ENCODE measurements around the gene ADAMTS9.

Gene ADAMTS9, protein sequence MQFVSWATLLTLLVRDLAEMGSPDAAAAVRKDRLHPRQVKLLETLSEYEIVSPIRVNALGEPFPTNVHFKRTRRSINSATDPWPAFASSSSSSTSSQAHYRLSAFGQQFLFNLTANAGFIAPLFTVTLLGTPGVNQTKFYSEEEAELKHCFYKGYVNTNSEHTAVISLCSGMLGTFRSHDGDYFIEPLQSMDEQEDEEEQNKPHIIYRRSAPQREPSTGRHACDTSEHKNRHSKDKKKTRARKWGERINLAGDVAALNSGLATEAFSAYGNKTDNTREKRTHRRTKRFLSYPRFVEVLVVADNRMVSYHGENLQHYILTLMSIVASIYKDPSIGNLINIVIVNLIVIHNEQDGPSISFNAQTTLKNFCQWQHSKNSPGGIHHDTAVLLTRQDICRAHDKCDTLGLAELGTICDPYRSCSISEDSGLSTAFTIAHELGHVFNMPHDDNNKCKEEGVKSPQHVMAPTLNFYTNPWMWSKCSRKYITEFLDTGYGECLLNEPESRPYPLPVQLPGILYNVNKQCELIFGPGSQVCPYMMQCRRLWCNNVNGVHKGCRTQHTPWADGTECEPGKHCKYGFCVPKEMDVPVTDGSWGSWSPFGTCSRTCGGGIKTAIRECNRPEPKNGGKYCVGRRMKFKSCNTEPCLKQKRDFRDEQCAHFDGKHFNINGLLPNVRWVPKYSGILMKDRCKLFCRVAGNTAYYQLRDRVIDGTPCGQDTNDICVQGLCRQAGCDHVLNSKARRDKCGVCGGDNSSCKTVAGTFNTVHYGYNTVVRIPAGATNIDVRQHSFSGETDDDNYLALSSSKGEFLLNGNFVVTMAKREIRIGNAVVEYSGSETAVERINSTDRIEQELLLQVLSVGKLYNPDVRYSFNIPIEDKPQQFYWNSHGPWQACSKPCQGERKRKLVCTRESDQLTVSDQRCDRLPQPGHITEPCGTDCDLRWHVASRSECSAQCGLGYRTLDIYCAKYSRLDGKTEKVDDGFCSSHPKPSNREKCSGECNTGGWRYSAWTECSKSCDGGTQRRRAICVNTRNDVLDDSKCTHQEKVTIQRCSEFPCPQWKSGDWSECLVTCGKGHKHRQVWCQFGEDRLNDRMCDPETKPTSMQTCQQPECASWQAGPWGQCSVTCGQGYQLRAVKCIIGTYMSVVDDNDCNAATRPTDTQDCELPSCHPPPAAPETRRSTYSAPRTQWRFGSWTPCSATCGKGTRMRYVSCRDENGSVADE (N-terminal part only)

DNA sequence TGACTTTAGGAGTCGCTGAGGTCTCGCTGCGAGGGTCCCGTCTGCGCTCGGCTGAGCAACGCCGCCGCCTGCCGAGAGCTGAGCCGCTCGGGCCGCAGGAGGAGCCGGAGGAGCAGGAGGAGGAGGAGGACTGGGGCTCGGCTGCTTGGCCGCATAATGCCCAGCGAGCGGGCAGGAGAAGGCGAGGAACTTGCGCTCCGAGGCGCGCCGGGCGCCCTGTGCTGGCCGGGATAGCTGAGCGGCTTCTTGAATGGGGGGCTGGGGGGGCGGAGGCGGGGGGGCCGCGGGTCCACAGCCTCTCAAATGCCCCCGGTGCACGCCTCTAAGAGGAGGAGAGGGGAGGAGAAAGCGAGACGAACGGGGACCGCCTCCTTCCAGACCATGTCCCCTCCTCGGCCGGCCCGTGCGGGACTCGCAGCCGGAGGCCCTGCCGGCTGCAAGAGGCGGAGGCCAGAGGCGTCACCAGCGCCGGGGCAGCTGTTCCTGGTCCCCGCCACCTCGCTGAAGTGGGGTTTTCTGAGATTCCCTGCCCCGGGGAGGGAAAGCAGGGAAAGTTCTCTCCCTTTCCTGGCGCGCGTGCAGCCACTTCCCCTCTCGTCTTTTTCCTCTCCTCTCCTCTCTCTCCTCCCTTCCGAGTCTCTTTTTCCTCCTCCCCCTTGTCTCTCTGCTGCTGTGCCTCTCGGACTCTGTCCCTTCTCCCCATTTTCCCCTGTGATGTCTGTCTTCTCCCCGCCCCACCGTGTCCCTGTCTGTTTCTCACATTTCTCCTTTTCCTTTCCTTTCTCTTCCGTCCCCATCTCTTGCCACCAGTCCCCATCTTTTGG lies at the start of gene ADAMTS9:
Gene ADAMTS9, minus strand, starts transcription at position 220 of the 824 bp plus-strand sequence. CDS start 343 bp downstream, outside the sequence.
- H3K4me3 ChIP-seq (ENCODE audit: low read length), result peak within 1 kb of the TSS; percentile 83
- H3K9me3 ChIP-seq (ENCODE audit: control insufficient read depth, low read depth, low read length), result no peaks in the 10 kb centered on the region
- peaks cover 84% of the 10 kb centered on the region for H3K27me3 ChIP-seq (ENCODE audit: control insufficient read depth, insufficient read depth, low read length)
- no peaks in the 10 kb centered on the region for H3K36me3 ChIP-seq (ENCODE audit: control insufficient read depth, low read depth, low read length)
- no peak within 1 kb of the TSS for H3K9ac ChIP-seq (ENCODE audit: low read length)
- H3K4me1 ChIP-seq (ENCODE audit: control insufficient read depth, low read depth, low read length), result peaks cover 28% of the 10 kb centered on the region
- no peak within 1 kb of the TSS for H3K27ac ChIP-seq (ENCODE audit: low read length)

GRCh38 chr3:64732576-64732975 lies 44.8 kb upstream of the ADAMTS9 start:
- no peaks in the 10 kb centered on the region for H3K4me1 ChIP-seq (ENCODE audit: control insufficient read depth, low read depth, low read length)
- no peaks in the 10 kb centered on the region for H3K27me3 ChIP-seq (ENCODE audit: control insufficient read depth, insufficient read depth, low read length)
- no peak overlapping the region for H3K9ac ChIP-seq (ENCODE audit: low read length)
- H3K9me3 ChIP-seq (ENCODE audit: control insufficient read depth, low read depth, low read length), result no peaks in the 10 kb centered on the region
- no peak overlapping the region for H3K27ac ChIP-seq (ENCODE audit: low read length)
- no peaks in the 10 kb centered on the region for H3K36me3 ChIP-seq (ENCODE audit: control insufficient read depth, low read depth, low read length)
- no peak overlapping the region for H3K4me3 ChIP-seq (ENCODE audit: low read length)

DNA sequence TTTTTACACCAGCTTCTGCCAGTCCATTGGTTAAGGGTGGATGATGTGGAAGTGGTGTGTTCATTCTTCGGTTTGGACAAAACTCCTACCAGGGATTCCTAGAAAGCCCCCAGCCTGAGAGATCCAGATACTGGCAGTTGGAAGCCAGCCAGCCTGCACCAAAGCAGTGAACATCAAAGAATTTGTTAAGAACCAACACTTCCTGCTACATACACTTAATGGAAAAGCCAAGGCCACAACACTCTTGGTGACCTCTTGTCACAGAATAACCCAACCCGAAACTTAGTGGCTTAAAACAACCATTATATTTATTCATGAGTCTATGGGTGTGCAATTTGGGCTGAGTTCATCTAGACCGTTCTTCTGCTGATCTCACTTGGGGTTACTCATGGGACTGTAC lies 42.9 kb upstream of the ADAMTS9 start:
- H3K36me3 ChIP-seq (ENCODE audit: control insufficient read depth, low read depth, low read length), result no peaks in the 10 kb centered on the region
- H3K9ac ChIP-seq (ENCODE audit: low read length), result no peak overlapping the region
- no peaks in the 10 kb centered on the region for H3K9me3 ChIP-seq (ENCODE audit: control insufficient read depth, low read depth, low read length)
- no peak overlapping the region for H3K27ac ChIP-seq (ENCODE audit: low read length)
- no peak overlapping the region for H3K4me3 ChIP-seq (ENCODE audit: low read length)
- H3K4me1 ChIP-seq (ENCODE audit: control insufficient read depth, low read depth, low read length), result peaks cover 7% of the 10 kb centered on the region
- no peaks in the 10 kb centered on the region for H3K27me3 ChIP-seq (ENCODE audit: control insufficient read depth, insufficient read depth, low read length)

DNA sequence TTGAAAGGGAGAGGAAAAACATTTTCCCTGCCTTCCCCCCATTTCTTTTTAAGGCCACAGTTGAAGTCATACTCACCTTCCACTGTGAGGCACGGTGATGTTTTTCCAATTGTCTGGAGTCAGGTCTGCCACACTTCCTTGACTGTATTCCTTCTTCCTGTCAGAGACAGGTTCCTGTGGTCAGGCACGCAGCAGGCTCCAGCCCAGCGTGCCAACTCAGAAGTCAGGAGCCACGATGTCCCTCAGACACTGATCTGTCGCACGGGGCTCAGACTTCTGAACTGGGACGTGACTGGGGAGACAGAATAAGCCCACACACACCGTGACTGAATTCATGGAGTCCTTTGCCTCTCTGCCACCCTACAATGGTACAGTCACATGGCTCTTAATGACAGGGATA lies 41.2 kb upstream of the ADAMTS9 start:
- H3K9ac ChIP-seq (ENCODE audit: low read length), result no peak overlapping the region

GRCh38 chr3:64728428-64728827 lies 40.6 kb upstream of the ADAMTS9 start:
- Histone ChIP-seq H3K27ac (ENCODE audit: low read length) (no peak overlapping the region), H3K4me1 (ENCODE audit: control insufficient read depth, low read depth, low read length) (peaks cover 9% of the 10 kb centered on the region), H3K36me3 (ENCODE audit: control insufficient read depth, low read depth, low read length) (no peaks in the 10 kb centered on the region), H3K9ac (ENCODE audit: low read length) (no peak overlapping the region), H3K27me3 (ENCODE audit: control insufficient read depth, insufficient read depth, low read length) (no peaks in the 10 kb centered on the region), H3K4me3 (ENCODE audit: low read length) (no peak overlapping the region), H3K9me3 (ENCODE audit: control insufficient read depth, low read depth, low read length) (no peaks in the 10 kb centered on the region)

More for the DNA sequence above, 41.2 kb upstream of the ADAMTS9 start:
- H3K27ac ChIP-seq (ENCODE audit: low read length), result no peak overlapping the region
- H3K9me3 ChIP-seq (ENCODE audit: control insufficient read depth, low read depth, low read length), result no peaks in the 10 kb centered on the region
- no peaks in the 10 kb centered on the region for H3K27me3 ChIP-seq (ENCODE audit: control insufficient read depth, insufficient read depth, low read length)
- no peaks in the 10 kb centered on the region for H3K36me3 ChIP-seq (ENCODE audit: control insufficient read depth, low read depth, low read length)
- no peak overlapping the region for H3K4me3 ChIP-seq (ENCODE audit: low read length)
- peaks cover 9% of the 10 kb centered on the region for H3K4me1 ChIP-seq (ENCODE audit: control insufficient read depth, low read depth, low read length)

DNA sequence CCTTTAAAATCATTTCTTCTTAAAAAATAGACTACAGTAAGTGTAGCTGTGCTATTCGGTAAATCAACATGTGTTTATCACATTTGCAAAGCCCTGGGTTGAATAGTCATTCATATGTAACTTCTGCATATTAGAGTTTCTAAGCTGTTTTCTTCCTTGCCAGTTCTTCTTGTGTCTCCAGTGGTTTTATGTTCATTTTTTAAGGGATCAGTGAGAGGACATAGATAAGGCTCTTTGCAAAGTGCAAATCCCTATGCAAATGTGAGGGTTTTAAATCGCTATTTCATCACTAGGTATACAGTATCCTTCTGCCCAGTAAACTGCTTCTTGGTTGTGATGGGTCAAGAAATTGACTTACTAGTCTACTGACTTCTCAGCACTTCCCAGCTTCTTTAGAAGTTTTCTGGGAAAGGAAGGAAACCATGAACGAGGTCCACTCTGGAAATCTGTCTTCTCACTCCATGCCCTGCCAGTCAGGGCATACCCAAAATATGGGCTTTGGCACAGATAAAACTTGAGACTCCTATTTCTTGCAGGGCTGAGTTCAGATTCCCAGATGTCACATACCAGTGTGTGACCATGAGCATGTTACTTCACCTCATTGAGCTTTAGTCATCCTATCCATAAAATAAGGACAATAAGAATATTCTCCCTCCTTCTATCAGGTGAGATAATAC lies 38.8 kb upstream of the ADAMTS9 start:
- no peak overlapping the region for H3K9ac ChIP-seq (ENCODE audit: low read length)
- no peak overlapping the region for H3K27ac ChIP-seq (ENCODE audit: low read length)
- H3K4me1 ChIP-seq (ENCODE audit: control insufficient read depth, low read depth, low read length), result peaks cover 9% of the 10 kb centered on the region
- H3K36me3 ChIP-seq (ENCODE audit: control insufficient read depth, low read depth, low read length), result no peaks in the 10 kb centered on the region
- H3K27me3 ChIP-seq (ENCODE audit: control insufficient read depth, insufficient read depth, low read length), result no peaks in the 10 kb centered on the region
- no peaks in the 10 kb centered on the region for H3K9me3 ChIP-seq (ENCODE audit: control insufficient read depth, low read depth, low read length)
- no peak overlapping the region for H3K4me3 ChIP-seq (ENCODE audit: low read length)

- Histone ChIP-seq H3K27ac (ENCODE audit: low read length) (no peak overlapping the region), H3K9me3 (ENCODE audit: control insufficient read depth, low read depth, low read length) (no peaks in the 10 kb centered on the region), H3K4me1 (ENCODE audit: control insufficient read depth, low read depth, low read length) (no peaks in the 10 kb centered on the region), H3K4me3 (ENCODE audit: low read length) (no peak overlapping the region), H3K36me3 (ENCODE audit: control insufficient read depth, low read depth, low read length) (no peaks in the 10 kb centered on the region), H3K9ac (ENCODE audit: low read length) (no peak overlapping the region), H3K27me3 (ENCODE audit: control insufficient read depth, insufficient read depth, low read length) (no peaks in the 10 kb centered on the region)
Measured at GRCh38 chr3:64718976-64719375, 31.2 kb upstream of the ADAMTS9 start.

DNA sequence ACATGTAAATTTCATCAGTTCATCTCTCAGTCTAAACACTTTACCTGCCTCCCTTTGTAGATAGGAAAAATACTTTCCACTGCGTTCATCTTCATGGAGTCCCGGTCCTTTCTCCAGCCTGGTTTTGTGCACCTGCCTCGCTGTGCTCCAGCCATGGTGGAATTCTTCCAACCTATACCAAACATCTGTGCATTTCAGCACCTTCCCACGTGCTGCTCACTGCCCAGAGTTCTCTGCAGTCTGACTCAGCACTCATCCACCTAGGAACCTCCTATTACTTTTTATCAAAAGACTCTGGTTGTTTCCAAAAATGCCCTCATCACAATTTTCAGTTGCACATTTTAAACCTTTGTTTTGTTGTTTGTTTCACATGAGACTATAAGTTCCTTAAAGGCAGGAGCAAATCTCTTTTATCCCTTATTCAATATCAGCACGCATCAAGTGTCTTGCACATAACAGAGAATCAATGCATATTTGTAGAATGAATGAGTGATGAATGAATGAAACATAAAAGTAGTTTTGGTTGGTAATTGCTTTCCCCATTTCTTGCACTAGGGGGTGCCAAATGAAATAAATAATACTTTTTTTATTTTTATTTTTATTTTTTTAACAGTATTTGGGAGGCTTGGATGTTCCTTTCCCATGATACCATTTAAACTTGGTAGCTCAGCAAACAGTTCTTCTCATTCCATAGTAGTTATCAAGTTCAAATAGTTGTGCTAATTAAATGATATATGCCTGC lies 30.2 kb upstream of the ADAMTS9 start:
- no peak overlapping the region for H3K27ac ChIP-seq (ENCODE audit: low read length)
- H3K9me3 ChIP-seq (ENCODE audit: control insufficient read depth, low read depth, low read length), result no peaks in the 10 kb centered on the region
- H3K4me1 ChIP-seq (ENCODE audit: control insufficient read depth, low read depth, low read length), result no peaks in the 10 kb centered on the region
- no peak overlapping the region for H3K4me3 ChIP-seq (ENCODE audit: low read length)
- H3K27me3 ChIP-seq (ENCODE audit: control insufficient read depth, insufficient read depth, low read length), result no peaks in the 10 kb centered on the region
- H3K36me3 ChIP-seq (ENCODE audit: control insufficient read depth, low read depth, low read length), result no peaks in the 10 kb centered on the region
- H3K9ac ChIP-seq (ENCODE audit: low read length), result no peak overlapping the region

DNA sequence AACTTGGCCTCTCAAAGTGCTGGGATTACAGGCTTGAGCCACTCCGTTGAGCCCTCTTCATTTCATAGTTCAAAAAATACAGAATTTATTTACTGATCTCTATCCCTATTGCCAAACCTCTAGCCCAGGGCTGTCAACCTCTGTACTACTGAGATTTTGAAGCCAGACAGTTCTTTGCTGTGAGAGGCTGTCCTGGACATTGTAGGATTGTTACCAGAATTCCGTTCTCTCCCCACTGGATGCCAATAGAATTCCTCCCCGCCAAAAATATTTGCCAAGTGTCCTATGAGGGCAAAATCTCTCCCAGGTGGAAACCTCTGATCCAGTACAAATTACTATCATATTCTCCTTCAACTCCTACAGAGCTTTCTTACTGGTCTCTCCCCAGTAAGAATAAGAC lies 29.6 kb upstream of the ADAMTS9 start:
- no peak overlapping the region for H3K4me3 ChIP-seq (ENCODE audit: low read length)
- no peaks in the 10 kb centered on the region for H3K36me3 ChIP-seq (ENCODE audit: control insufficient read depth, low read depth, low read length)

GRCh38 chr3:64716110-64716710 lies 28.4 kb upstream of the ADAMTS9 start:
- no peaks in the 10 kb centered on the region for H3K9me3 ChIP-seq (ENCODE audit: control insufficient read depth, low read depth, low read length)
- no peaks in the 10 kb centered on the region for H3K4me1 ChIP-seq (ENCODE audit: control insufficient read depth, low read depth, low read length)
- H3K27ac ChIP-seq (ENCODE audit: low read length), result no peak overlapping the region
- H3K9ac ChIP-seq (ENCODE audit: low read length), result no peak overlapping the region
- no peaks in the 10 kb centered on the region for H3K27me3 ChIP-seq (ENCODE audit: control insufficient read depth, insufficient read depth, low read length)
- H3K4me3 ChIP-seq (ENCODE audit: low read length), result no peak overlapping the region
- H3K36me3 ChIP-seq (ENCODE audit: control insufficient read depth, low read depth, low read length), result no peaks in the 10 kb centered on the region

More for the DNA sequence above, 29.6 kb upstream of the ADAMTS9 start:
- Histone ChIP-seq H3K27me3 (ENCODE audit: control insufficient read depth, insufficient read depth, low read length) (no peaks in the 10 kb centered on the region), H3K4me1 (ENCODE audit: control insufficient read depth, low read depth, low read length) (no peaks in the 10 kb centered on the region), H3K9ac (ENCODE audit: low read length) (no peak overlapping the region), H3K27ac (ENCODE audit: low read length) (no peak overlapping the region), H3K9me3 (ENCODE audit: control insufficient read depth, low read depth, low read length) (no peaks in the 10 kb centered on the region)

Data from iPS-18a (cell line).